Activated CD4-positive, alpha-beta T cell treated with anti-CD3 and anti-CD28 coated beads for 4 hours (primary cell): ENCODE measurements around the gene MSH5.

Source experiments
- DNase-seq, 2 donors: peaks; one replicate each; pipeline ENCODE4 v3.0.0-alpha.2; 2020

Gene MSH5

DNA sequence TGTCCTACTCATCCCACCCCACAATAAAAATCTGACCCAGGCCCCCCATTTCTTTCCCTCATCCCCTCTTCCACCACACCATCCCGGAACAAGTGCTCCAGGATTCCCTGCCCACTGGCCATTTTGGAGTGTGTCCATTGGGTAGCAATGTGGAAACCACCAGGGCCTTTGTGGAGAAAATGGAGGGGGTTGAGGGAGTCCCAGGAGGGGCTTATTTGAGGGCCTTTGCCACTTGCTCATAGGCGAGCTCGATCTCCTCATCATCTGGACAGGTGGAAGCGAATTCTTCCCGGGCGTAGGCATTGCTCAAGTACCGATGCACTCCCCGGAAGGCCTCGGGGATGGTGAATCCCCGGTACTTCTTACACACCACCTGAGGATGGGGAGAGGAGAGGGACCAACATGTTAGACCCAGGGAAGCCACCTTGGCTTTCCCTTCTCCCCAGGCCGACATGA is 9.1 kb upstream of the MSH5 start:
- DNase-seq, result no peak

DNA sequence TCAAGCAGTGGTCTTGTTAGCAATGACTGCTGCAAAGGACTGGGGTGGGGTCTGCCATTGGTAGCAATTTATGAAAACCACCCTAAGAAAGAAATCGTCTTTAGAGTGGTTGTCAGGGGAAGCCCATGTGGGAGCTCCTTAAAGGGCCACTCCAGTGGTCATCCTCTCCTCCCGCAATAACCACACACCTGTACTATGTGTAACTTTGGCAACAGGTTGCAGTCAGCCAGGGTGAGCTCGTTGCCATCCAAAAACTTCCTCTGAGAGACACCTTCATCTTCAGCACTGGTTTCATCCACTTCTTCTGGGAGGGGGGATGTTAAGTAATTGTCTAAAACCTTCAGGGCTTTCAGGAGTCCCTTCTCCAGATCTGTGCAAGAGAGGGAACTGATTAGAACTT is 7.8 kb upstream of the MSH5 start:
- DNase-seq, result no peak

GRCh38 chr6:31733734-31734133 is 6.1 kb upstream of the MSH5 start:
- no peak for DNase-seq

DNA sequence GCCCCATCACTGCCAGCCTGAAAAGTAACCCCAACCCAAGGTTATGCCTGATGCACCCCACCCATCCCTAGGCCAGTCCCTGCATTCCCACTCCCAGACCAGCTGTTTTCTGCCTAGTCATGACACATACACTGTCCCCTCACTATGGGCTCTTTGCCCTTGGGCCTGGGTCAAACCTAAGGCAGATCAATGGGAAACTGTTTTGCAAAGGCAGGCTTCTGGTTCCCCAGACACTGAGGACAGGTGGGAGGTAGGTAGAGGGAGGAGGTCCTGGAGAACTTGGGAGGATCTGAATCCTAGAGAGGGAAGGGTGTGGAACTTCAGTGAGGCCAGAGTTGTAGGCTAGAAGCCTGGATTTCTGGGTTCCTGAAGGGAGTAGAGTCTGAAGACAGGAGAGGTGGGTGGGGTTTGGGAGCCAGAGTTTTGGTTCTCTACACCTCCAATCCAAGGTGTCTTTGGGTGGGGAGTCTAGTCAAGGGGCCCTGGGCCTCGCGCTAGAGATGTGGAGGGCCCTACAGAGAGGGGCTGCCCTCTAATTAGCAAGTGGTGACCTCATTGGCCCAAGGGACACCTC is 5.5 kb upstream of the MSH5 start:
- DNase-seq, result no peak

- DNase-seq, result peak; percentile 51 to 60
These were observed 4.9 kb upstream of the MSH5 start for GRCh38 chr6:31734821-31735406.

GRCh38 chr6:31736021-31736767 is 3.6 kb upstream of the MSH5 start, which contains the start of gene CLIC1:
CLIC1 (minus strand) TSS chr6:31736530; CDS start chr6:31736300, 230 bp downstream.
- peak; percentile 76 to 78 for DNase-seq

GRCh38 chr6:31736768-31737314 is 3.0 kb upstream of the MSH5 start:
- no peak for DNase-seq

- DNase-seq, result peak in 1 of 2 donors; percentile 4
These were observed 2.4 kb upstream of the MSH5 start for GRCh38 chr6:31737315-31737990.

GRCh38 chr6:31737991-31738979 is 1.5 kb upstream of the MSH5 start:
- peak; percentile 58 to 66 for DNase-seq

DNA sequence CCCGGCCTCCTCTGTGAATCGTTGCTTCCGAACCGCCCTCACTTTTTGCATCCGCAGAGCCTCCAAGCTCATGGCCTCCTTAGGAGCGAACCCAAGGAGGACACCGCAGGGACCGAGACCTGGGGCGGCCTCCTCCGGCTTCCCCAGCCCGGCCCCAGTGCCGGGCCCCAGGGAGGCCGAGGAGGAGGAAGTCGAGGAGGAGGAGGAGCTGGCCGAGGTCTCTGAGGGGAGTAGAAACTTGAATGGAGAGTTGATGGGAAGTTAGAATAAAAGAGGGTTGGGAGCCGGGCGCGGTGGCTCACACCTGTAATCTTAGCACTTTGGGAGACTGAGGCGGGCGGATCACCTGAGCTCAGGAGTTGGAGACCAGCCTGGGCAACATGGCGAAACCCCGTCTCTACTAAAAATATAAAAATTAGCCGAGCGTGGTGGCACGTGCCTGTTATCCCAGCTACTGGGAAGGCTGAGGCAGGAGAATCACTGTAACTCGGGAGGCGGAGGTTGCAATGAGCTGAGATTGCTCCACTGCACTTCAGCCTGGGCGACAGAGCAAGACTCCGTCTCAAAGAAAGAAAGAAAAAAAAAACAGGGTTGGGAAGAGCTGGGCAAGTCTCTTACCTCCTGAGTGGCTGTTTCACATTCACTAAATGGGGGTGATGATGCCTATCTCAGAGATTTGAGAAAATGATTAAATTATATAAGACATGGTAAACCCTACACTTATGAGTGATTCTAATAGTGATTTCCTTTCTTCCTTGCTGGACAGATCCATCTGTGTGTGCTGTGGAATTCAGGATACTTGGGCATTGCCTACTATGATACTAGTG is 805 bp downstream of the MSH5 start:
- no peak for DNase-seq

DNA sequence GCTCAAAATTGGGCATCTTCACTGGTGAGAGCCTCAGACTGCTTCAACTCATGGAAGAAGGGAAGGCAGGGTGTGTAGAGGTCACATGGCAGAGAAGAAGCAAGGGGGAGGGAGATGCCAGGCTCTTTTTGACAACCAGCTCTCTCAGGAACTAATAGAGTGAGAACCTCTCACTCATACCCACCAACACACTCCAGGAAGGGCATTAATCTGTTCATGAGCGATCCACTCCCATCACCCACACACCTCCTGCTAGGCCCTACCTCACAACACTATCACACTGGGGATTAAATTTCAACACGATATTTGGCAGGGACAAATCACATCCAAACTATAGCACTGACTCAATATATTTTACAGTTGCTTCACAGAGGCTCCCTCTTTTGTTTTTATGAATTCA is 2.0 kb downstream of the MSH5 start:
- DNase-seq, result no peak

- no peak for DNase-seq
These were observed 3.1 kb downstream of the MSH5 start for GRCh38 chr6:31742894-31743293.

GRCh38 chr6:31744422-31744821 is 4.6 kb downstream of the MSH5 start:
- no peak for DNase-seq

GRCh38 chr6:31749301-31750036 is 9.7 kb downstream of the MSH5 start:
- no peak for DNase-seq

DNA sequence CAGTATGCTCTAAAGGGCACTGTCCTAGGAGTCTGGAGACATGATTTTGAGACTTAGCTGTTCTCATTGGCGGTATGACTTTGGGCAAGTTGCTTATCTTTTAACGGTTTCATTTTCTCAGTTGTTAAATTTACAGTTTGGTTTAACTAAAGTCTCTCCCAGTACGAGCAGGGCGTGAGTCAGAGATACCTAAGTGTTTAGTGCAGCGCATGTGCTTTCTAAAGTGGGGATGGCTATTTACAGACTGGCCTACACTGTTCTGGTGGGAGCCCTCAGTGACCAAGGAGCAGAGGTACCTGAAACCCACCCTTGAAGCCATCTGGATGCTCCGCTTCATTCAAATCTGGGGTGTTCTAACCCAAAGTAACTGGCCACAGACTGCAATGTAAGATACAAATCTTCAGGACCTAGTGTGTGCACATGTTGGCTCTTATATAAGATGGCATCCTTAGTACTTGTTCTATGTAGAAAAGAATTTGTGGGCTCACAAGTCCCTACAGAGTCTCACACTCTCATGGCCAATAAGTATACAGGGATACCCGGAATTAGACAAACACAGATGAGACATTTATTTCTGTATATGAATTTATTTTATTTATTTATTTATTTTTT is 10.7 kb downstream of the MSH5 start:
- no peak for DNase-seq

GRCh38 chr6:31752739-31753319 is 13.0 kb downstream of the MSH5 start:
- no peak for DNase-seq

GRCh38 chr6:31758281-31758680 is 18.5 kb downstream of the MSH5 start:
- no peak for DNase-seq

DNA sequence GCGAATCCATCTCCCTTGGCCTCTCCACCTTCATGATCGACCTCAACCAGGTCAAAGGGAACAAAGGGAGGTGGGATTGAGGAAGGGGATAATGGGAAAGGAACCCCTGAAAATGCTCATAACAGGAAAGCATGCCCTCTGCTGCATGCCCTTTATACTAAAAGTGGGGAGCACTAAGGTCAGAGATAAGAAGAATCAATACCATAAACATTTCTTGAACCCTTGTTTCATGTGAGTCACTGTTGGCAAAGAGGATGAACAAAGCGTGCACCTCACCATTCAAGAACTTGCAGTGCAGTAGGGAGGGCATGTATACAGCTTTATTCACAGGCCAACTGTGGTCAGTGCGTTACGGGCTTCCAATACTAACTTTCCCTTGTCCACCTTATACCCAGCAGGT is 21.0 kb downstream of the MSH5 start:
- DNase-seq, result no peak

GRCh38 chr6:31761343-31761742 is 21.5 kb downstream of the MSH5 start:
- no peak for DNase-seq

GRCh38 chr6:31762356-31762755 is 22.6 kb downstream of the MSH5 start, which contains the start of gene SAPCD1:
SAPCD1 (plus strand) TSS chr6:31762656; CDS start chr6:31763055, 399 bp downstream.
- DNase-seq, result no peak
